CD4-positive, alpha-beta T cell treated with Interleukin-6 for 4 hours (primary cell): ENCODE results near the gene MRNIP.

ENCODE experiments used
- DNase-seq: peaks from one replicate; pipeline ENCODE4 v3.0.0-alpha.2; 2020; ENCODE audit warnings: mixed read lengths

The MRNIP gene, protein sequence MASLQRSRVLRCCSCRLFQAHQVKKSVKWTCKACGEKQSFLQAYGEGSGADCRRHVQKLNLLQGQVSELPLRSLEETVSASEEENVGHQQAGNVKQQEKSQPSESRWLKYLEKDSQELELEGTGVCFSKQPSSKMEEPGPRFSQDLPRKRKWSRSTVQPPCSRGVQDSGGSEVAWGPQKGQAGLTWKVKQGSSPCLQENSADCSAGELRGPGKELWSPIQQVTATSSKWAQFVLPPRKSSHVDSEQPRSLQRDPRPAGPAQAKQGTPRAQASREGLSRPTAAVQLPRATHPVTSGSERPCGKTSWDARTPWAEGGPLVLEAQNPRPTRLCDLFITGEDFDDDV

GRCh38 chr5:179858586-179859427 lies at the start of gene MRNIP:
TSS of gene MRNIP (minus strand) at chr5:179858817. CDS start at chr5:179858796, 21 bp downstream.
- DNase-seq, result peak; percentile 95

DNA sequence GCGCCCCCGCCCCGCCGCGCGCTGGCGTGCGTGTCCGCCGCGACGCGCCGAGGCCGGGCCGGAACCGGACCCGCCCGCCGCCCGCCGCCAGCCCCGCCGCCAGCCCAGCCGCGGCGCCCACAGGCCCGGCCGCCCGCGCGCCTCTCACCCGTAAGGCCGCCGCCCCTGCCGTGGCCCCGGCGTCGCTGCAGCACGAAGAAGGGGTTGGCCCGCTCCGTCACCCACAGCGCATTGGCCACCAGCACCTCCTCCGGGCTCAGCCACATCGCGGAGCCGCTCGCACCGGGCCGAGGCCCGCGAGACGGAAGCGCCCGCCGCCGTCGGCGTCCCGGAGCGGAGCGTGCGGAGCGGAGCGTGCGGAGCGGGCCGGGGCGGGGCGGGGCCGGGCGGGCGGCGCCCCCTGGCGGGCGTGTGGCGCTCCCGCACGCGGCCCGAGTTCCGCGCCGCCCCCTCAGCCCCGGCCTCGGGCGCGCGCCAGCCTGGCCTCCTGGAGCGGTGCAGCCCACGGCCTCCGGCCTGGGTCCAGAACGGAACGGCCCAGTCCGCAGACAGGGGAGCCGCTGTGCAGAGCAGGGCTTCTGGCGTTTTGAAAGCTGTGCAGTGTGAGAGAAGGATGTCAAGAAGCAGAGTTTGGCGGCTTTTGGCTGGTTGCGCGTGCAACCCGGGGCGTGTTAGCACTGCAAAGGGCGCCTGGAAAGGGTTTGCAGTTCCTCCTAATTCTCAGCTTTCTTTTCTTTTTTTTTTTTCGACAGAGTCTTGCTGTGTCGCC lies 49.1 kb upstream of the MRNIP start, which contains the start of gene TBC1D9B:
Gene TBC1D9B (minus strand): TSS at position 342 of the 769 bp plus-strand sequence. CDS start 76 bp downstream, at position 266.
- peak; percentile 81 for DNase-seq

GRCh38 chr5:179906795-179907555 lies 48.4 kb upstream of the MRNIP start:
- peak; percentile 44 for DNase-seq

DNA sequence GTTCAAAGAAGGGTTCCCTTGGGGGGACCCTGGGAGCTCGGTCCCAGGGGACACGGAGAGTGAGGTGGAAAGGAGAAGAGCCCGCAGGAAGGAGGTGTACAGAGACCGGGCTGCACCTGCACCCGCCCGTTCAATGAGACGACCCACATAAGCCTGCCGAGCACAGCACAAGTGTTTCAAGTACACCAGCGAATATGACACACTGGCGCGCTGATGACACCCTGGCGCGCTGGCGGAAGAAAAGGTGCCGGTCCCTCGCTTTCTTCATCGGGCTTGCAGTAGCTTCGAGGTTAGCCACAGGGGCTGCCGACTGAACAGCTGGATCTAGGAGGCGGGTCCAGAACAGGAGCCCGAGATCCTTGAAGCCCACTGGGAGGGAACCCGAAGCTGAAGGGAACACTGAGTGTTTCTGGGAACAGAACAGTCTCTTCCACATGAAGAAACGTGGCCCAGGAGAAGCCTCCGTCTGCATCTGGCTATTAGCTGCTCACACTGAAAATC lies 47.7 kb upstream of the MRNIP start:
- DNase-seq, result no peak

DNA sequence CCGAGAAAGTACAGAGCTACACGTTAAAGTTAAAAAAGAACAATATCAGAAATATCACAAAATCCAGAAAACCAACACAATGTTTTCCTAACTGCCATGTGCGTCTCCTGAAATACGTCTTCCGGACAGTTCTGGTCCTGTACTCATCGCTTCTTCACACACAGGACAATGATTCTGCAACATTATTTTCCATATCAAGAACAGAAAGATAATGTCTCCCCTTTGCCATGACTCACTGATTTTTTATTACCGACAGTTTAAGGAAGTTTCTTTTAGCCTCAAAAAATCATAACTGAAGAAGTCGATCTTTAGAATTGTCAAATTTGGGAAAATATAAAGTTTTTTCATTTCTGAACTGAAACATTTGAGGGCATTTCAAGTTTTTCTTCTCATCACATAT lies 46.5 kb upstream of the MRNIP start:
- DNase-seq, result no peak

DNA sequence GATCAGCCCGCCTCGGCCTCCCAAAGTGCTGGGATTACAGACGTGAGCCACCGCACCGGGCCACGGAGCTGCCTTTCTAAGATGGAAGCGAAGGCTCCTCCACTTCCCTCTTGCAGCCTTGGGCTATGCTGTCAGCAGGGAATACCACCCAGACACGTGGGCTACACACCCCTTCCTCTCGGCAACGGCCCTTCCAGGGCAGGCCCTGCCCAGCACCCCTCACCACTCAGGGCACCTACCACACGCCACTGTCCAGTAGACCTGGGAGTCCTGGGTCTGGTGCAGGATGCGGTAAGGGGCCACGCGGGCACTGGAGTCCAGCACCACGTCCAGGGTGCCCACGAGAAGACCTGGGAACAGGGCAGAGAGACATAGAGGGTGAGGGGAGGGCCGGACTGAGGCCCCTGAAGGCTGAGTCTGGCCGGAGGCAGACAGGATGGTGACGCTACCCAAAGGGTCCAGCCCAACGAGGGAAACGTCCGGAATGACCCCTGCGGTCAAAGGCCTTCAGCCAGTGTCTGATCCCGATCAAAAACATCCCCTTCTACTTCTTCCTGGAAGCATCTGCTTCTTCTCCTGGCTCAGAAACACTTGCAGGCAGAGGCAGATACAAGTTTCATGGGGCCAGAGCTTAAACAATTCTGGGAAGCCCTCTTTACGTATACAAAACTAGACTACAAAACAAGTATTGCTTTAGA lies 46.0 kb upstream of the MRNIP start:
- DNase-seq, result no peak

- no peak for DNase-seq
These were observed 44.1 kb upstream of the MRNIP start for GRCh38 chr5:179902763-179903158.

DNA sequence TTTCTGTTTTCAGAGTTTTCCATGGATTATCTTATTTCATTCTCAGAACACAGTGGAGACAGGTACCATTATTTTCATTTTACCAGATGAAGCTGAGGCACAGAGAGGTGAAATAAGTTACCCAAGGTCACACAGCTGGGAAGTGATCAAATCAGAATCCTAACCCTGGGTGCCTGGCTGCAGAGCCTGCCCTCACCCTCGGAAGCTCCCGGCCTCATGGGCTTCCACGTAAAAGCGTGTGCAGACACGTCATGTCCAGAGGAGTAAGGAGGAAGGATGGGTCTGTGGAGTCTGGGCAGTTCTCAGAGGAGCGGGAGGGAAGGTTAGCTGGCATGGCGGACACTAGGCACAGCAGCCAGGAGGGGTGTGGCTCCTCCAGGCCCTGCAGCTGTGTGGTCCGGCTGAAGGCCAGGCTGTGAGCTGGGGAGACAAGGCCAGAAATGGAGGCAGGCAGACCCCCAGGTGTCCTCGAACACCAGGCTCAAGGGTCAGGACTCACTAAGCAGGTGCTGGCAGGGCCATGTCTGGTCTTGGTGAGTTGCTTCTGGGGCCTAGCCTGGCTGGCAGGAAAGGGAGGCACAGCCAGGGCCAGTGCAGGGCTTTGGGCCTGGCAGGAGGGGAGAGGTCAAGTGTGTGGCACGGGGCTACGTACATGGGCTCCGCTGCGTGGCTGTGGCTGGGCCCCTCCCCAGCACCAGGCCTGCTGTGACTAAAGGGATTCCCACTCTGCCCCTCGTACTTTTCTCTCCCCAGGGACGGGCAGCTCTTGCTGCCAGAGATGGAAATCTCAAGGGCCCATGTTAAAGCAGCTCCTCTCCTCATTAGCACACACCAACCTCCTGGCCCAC lies 43.5 kb upstream of the MRNIP start:
- DNase-seq, result no peak

DNA sequence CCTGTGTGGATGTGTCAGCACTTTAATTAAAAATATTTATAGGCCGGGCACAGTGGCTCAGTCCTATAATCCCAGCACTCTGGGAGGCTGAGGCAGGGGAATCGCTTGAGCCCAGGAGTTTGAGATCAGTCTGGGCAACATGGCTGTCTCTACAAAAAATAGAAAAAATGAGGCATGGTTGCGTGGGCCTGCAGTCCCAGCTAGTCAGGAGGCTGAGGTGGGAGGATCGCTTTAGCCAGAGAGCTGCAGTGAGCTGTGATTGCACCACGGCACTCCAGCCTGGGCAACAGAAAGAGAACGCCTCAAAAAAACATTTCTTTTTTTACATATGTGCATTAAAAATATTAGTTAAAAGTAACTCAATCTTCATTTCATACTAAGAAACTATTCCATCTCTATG lies 42.8 kb upstream of the MRNIP start:
- no peak for DNase-seq

GRCh38 chr5:179900711-179901110 lies 42.1 kb upstream of the MRNIP start:
- no peak for DNase-seq

DNA sequence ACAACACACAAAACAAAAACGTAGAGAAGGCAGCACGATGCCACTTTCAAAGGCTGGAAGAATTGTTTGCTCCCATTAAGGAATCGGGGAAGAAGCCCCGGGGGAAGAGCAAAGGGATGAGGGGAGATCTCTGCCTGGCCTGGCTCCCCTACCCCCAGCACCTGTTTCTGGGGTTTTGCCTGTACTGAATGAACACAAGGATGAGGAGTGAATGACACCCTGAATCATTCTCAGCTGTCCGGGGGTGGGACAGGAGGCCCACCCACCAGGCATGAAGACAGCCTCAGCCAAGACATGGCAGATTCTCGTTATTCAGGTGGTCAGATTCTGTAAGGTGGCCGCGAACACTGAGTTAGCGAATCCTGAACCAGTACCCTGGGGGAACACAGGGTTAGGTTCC lies 41.6 kb upstream of the MRNIP start:
- no peak for DNase-seq

DNA sequence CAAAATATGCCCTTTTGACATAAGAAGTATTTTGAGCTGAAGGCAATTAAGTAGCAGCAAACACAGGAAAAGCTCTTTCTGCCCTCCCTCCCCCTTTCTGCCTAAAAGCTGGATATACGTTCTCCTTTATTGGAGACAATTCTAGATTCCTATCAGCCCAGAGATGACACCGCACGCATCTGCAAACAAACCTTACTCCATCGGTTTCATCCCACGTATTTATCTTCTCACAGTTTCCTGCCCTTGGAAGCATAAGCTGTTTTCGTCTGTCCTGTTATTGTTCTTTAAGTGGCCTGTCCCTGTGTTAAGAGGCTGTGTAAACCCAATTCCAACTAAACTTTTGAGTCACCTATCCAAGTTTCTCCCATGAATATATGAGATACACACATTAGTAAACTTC lies 37.2 kb upstream of the MRNIP start:
- DNase-seq, result no peak

DNA sequence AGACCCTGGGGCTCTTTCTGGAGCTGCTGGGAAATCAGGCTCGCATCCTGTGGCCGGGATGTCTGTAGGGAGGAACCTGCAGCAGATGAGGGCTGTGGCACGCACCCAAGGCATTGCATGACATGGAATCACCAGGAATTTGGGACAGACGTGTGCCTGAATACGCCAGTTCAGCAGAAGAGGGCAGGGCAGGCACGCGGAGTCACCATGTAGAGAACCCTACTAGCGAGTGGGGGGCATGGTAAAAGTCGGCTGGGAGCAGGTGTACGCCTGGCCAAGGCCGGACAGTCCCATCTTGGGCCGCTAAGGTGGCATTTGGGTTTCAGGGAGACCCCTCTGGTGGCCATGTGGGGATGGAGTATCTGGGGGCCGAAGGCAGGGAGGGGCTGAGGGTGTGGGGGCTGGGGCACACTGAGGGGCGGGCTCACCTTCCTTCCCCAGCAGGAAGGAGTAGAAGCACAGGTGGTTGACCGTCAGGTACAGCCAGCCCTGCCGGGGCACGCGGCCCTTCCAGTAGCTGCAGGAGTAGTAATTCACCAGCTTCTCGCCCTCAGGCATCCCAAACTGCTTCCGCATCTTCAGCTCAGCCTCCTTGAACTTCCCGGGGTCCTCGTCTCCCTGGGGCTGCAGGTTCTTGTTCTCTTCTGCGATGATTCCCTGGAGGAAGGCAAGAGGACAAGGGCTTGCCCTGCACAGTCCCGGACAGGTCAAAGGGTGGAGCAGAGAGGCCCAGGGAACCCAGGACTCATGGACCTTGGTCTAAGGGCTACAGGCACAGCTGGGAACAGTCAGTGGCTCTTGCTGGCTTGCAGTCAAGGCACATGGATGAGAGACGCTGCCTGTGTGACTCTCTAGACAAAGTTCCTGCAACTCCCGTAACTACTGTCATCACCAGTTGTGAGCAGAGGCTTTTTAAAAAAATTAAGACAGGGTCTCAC lies 35.6 kb upstream of the MRNIP start:
- no peak for DNase-seq

GRCh38 chr5:179893076-179893957 lies 34.7 kb upstream of the MRNIP start:
- DNase-seq, result no peak

DNA sequence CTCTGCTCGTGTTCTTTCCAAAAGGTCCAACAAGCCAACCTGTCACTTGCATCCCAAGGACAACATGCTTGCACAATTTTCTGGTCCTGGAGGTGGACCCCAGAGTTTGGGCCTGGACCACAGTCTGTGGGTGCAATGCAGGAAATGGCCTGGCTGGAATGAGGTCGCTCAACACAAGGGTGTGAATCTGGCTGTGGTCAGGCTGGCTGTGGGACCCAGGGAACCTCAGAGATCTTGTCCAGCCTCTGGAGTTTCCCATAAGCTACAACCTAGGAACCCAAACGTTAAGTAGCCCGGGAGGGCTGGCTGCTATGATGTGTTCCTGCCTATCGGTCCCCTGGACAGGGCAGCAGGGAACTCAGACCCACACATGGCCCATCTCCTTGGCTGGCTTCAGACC lies 33.6 kb upstream of the MRNIP start:
- DNase-seq, result no peak

DNA sequence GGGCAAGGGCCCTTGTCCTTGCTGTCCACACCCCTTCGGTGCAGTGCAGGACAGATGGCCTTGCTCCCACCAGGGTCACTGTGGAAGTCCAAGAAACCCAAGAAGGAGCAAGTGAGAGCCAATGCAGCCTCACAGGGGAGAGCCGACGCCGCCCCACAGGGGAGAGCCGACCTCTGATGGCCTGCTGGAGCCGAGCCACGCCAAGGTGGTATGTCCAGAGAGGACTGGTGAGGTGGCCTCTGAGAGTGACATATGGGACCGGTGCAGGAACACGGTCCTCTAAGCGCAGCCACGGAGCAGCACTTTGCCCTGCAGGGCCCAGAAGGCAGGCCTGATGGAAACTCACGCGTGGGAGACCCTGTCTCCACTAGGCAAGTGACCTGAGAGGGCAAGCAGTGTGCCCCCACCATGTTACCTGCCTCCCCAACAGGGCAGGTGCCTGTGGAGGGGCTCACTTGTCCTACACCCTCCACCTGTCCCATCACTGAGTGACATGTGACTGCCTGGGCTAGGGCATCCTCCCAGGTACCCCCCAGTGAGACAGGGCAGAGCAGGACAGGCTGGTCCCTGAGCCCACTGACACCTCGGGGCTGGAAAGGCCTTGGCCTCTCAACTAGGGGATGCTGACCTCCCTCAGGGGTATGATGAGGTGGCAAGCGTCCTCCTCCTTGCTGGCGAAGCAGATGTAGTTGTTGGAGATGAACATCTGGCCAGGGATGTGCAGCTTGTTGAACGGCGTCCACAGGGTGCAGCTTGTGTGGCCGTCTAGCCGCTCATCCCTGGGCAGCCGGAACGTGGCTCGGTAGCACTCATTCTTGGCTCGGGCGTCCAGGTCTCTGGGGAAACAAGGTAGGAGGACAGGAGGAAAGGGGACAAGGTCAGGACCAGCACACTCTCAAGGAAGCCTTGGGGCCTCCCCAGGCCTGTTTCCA lies 32.4 kb upstream of the MRNIP start:
- DNase-seq, result no peak

GRCh38 chr5:179889885-179890284 lies 31.3 kb upstream of the MRNIP start:
- DNase-seq, result no peak
